Measurements from ENCODE around the gene MYO9A. TPM values are rescaled to one million over a fixed set of nuclear protein-coding genes. Genes with fewer than 3 reads are reported as not detected.
"Not testable (repeated sequence)": the region's sequence is repeated elsewhere in the genome, so short reads cannot be mapped to it uniquely, and the experiment has no call there.

The MYO9A gene
- total RNA-seq, 1 donor from 2014 or later: 31.4 TPM

- DNase-seq (ENCODE audit: low spot score); intact Hi-C loops (cut with DNase I): not testable (repeated sequence)
Observed at GRCh38 chr15:72100551-72100950, 17.4 kb downstream of the MYO9A start.

DNA sequence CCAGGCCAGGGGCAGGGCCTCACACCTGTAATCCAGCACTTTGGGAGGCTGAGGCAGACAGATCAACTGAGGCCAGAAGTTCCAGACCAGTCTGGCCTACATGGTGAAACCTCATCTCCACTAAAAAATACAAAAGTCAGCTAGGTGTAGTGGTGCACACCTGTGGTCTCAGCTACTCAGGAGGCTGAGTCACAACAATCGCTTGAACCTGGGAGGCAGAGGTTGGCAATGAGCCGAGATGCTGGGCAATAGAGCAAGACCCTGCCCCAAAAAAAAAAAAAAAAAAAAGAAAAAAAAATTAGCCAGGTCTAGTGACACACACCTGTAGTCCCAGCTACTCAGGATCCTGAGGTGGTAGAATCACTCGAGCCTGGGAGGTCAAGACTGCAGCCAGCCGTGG is 18.8 kb downstream of the MYO9A start:
- intact Hi-C loops (cut with DNase I): no loop called here

DNA sequence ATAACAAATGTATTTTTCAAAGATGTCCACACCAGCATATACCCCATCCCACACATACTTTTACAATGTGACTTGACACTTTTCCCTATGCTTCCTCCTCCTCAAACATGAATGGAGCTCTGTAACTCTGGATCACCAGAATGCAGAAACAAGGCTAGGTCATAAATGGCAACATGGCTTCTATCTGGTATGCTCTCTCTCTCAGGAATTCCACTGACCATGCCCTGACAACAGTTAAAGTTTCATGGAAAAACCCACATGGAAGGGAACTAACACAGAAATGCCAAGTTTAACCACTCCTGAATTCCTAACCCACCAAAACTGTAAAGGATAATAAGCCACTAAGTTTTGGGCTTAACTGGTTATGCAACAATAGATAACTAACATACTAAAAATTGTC is 19.9 kb downstream of the MYO9A start:
- intact Hi-C loops (cut with DNase I): no loop called here
- DNase-seq (ENCODE audit: low spot score): no peak

More for the DNA sequence above, 18.8 kb downstream of the MYO9A start:
- DNase-seq (ENCODE audit: low spot score): no peak

DNA sequence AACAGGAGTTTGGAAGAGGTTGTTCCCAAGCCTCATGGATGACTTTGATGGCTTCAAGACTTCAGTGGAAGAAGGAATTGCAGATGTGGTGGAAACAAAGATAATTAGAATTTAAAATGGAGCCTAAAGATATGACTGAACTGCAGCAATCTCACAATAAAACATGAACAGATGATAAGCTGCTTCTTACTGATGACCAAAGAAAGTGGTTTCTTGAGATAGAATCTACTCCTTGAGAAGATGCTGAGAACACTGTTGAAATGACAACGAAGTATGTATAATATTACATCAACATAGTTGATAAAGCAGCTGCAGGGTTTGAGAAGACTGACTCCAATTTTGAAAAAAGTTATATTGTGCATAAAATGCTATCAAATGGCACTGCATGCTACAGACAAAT is 21.2 kb downstream of the MYO9A start:
- DNase-seq (ENCODE audit: low spot score): no peak
- intact Hi-C loops (cut with DNase I): no loop called here

- intact Hi-C loops (cut with DNase I): no loop called here
Observed at GRCh38 chr15:72092691-72093090, 25.3 kb downstream of the MYO9A start.

DNA sequence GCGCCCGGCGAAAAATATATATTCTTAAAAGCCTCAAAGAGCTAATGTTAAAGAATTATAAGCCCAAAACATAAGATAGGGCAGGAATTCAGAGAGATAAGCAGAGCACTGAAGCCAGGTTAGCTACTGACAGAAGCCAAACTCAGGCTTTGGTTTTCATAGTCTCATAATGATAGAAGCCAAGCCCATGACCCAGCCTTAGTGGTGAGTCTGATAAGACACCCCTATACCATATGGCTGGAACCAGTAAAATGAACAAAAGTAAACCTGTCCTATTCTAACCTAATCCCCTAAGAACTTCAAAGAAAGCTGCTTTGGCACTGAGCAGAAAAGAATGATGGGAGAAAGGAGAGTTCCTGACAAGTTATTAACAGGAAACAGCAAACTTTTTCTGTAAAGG is 25.9 kb downstream of the MYO9A start:
- intact Hi-C loops (cut with DNase I): no loop called here
- no peak for DNase-seq (ENCODE audit: low spot score)

More at GRCh38 chr15:72092691-72093090, 25.3 kb downstream of the MYO9A start:
- DNase-seq (ENCODE audit: low spot score): no peak

GRCh38 chr15:72086920-72087648 is 30.9 kb downstream of the MYO9A start:
- intact Hi-C loops (cut with DNase I): no loop called here
- DNase-seq (ENCODE audit: low spot score): no peak

GRCh38 chr15:72086010-72086697 is 31.8 kb downstream of the MYO9A start:
- intact Hi-C loops (cut with DNase I): no loop called here
- no peak for DNase-seq (ENCODE audit: low spot score)

- intact Hi-C loops (cut with DNase I): no loop called here
- no peak for DNase-seq (ENCODE audit: low spot score)
Observed at GRCh38 chr15:72082176-72082575, 35.8 kb downstream of the MYO9A start.

GRCh38 chr15:72078887-72079286 is 39.1 kb downstream of the MYO9A start:
- DNase-seq (ENCODE audit: low spot score): no peak

GRCh38 chr15:72077950-72078349 is 40.0 kb downstream of the MYO9A start:
- no peak for DNase-seq (ENCODE audit: low spot score)
- intact Hi-C loops (cut with DNase I): no loop called here

More at GRCh38 chr15:72078887-72079286, 39.1 kb downstream of the MYO9A start:
- intact Hi-C loops (cut with DNase I): no loop called here

DNA sequence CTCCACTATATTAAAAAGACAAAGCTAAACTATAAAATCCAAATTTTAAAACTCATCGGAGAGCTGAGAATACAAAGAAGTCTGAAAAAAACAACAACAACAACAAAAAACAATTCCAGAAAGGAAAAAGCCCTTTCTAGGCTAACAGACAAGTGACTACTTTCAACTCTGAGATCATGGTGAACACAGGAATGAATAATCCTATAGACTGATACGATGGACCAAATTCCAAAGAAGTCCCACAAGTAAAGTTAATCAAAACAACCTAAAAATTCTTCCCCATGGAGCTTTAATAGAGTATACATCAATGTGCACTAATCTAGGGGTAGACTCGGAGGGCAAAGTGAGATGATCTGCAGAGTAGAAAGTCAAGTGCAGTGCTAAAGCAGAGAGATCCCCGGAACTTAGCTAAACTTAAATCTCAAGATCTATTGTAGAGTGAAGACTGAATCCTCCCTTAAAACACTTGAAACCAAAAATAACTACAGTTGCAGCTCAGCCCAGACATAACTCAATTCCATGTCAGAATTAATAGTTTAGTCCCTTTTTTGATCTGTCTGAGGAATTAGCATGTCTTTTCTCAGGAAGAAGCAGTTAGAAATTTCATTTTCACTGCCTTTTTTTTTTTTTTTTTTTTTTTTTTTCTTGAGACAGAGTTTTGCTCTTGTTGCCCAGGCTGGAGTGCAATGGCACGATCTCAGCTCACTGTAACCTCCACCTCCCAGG is 43.5 kb downstream of the MYO9A start:
- intact Hi-C loops (cut with DNase I): no loop called here
- DNase-seq (ENCODE audit: low spot score): no peak

GRCh38 chr15:72071448-72071825 is 46.5 kb downstream of the MYO9A start:
- intact Hi-C loops (cut with DNase I); DNase-seq (ENCODE audit: low spot score): not testable (repeated sequence)

GRCh38 chr15:72070817-72071447 is 47.0 kb downstream of the MYO9A start:
- intact Hi-C loops (cut with DNase I): no loop called here
- DNase-seq (ENCODE audit: low spot score): no peak

DNA sequence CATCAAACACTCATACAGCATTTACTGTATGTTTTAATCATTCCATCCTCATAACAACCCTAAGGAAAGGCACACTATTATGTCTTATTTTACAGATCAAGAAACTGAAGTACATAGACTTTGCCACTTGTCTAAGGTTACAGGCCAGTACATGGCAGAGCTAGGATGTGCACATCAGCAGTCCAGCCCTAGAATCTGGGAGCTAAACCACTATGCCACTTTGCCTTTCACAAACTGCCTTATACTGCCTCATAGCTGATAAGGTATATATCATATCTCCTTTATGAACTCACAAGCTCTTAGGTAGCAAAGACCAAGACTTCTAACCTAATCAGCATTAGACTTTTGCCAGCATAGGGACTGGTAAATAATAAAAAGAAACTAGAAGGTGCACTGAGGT is 49.1 kb downstream of the MYO9A start:
- intact Hi-C loops (cut with DNase I): no loop called here

GRCh38 chr15:72065801-72066200 is 52.1 kb downstream of the MYO9A start:
- DNase-seq (ENCODE audit: low spot score): no peak
- intact Hi-C loops (cut with DNase I): no loop called here

More for the DNA sequence above, 49.1 kb downstream of the MYO9A start:
- no peak for DNase-seq (ENCODE audit: low spot score)

DNA sequence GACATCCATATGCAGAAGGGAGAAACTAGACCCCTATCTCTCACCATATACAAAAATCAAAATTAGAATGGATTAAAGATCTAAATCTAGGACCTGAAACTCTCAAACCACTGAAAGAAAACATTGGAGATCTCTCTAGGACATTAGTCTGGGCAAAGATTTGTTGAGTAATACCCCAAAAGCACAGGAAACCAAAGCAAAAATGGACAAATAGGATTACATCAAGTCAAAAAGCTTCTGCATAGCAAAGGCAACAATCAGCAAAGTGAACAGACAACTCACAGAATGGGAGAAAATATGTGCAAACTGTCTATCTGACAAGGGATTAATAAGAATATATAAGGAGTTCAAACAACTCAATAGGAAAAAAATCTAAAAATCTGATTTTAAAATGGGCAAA is 54.8 kb downstream of the MYO9A start:
- intact Hi-C loops (cut with DNase I): no loop called here
- DNase-seq (ENCODE audit: low spot score): no peak

DNA sequence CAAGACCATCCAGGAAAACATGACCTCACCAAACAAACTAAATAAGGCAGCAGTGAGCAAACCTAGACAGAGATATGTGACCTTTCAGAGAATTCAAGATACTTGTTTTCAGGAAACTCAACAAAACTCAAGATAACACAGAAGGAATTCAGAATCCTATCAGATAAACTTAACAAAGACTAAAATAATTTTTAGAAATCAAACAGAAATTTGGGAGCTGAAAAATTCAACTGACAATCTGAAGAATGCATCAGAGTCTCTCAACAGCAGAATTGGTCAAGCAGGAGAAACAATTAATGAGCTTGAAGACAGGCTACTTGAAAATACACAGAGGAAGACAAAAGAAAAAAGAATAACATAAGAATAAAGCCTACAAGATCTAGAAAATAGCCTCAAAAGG is 55.6 kb downstream of the MYO9A start:
- intact Hi-C loops (cut with DNase I): no loop called here
- DNase-seq (ENCODE audit: low spot score): no peak

DNA sequence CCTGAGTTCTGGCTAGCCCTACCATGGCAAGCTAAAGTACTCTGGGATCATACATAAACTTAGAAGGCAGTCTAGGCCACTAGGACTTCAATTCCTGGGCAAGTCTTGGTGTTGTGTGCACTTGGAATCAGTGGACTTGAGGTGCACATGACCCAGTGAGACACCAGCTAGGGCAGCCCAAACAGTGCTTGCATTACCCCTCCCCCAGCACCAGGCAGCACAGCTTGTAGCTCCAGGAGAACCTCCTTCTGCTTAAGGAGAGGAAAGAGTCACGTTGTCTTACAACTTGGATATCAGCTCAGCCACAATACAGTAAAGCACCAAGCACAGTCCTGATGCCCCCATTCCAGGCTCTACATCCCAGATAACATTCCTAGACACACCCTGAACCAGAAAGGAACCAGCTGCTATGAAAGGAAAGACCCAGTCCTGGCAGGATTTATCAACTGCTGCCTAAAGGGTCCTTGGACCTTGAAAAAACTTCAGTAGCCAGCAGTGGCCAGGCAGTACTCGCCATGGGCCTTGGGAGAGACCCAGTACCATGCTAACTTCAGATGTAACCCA is 57.2 kb downstream of the MYO9A start:
- DNase-seq (ENCODE audit: low spot score): no peak
- intact Hi-C loops (cut with DNase I): no loop called here

DNA sequence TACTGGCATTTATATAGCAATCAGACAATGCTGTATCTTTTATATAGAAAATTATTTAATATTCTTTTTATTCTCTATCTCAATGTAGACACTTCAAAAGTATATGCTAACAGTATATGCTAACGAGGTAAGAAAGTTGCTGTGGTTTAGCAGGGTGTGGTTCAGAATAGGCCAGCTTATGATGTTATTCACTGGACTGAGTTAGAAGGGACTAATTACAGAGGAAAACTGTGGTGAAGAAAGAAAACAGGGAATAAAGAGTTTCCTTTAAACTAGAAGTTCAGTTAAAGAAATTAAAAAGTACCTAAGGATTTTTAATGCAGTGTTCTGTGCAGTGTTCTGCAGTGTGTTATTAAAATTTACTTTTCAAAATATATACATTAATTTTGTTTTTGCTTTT is 59.4 kb downstream of the MYO9A start:
- DNase-seq (ENCODE audit: low spot score): no peak
- intact Hi-C loops (cut with DNase I): no loop called here

All from cardiac septum (tissue), 1 donor.